Measurements from ENCODE around the gene CDK6.

DNA sequence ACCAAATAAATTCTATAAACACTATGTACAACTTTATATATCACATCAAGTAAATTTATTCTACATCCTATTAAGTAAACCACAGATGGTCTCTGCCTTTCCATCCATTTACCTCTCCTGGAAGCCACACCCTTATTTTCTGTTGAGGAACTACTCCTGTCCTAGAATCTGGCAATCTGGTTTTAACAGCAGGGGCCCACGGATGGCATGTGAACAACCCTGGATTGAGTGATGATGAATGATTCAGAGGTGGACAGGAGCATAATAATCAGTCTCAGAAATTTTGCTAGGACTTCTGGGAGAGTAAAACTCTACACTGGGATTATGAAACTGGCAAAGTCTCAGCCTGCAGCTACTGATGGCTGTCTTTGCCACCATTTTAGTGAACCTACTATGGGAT, 54.1 kb downstream of the CDK6 start:
- TF ChIP-seq, protein P1, sequence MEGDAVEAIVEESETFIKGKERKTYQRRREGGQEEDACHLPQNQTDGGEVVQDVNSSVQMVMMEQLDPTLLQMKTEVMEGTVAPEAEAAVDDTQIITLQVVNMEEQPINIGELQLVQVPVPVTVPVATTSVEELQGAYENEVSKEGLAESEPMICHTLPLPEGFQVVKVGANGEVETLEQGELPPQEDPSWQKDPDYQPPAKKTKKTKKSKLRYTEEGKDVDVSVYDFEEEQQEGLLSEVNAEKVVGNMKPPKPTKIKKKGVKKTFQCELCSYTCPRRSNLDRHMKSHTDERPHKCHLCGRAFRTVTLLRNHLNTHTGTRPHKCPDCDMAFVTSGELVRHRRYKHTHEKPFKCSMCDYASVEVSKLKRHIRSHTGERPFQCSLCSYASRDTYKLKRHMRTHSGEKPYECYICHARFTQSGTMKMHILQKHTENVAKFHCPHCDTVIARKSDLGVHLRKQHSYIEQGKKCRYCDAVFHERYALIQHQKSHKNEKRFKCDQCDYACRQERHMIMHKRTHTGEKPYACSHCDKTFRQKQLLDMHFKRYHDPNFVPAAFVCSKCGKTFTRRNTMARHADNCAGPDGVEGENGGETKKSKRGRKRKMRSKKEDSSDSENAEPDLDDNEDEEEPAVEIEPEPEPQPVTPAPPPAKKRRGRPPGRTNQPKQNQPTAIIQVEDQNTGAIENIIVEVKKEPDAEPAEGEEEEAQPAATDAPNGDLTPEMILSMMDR (IDR thresholded peaks at IDR 0.05; ENCODE audit: low read length): no peak
- no peak for TF ChIP-seq EZH2 (IDR thresholded peaks at IDR 0.05; ENCODE audit: borderline replicate concordance, low read length)

Data from OCI-LY1 (cell line).